Omental fat pad (tissue), 4 donors: Measurements from ENCODE around the gene FCGR3A. TPM values are rescaled to one million over a fixed set of nuclear protein-coding genes. Genes with fewer than 3 reads are reported as not detected.
"Not testable (repeated sequence)": the region's sequence is repeated elsewhere in the genome, so short reads cannot be mapped to it uniquely, and the experiment has no call there.

Experiments used
- ATAC-seq: fragments of 150-250 bp; one replicate; pipeline ENCODE4 v1.9.1; 2016; ENCODE audit warnings: mild to moderate bottlenecking, moderate library complexity; ENCODE audit not compliant: low FRiP score
- DNase-seq: peaks from one replicate; pipeline ENCODE4 v3.0.0-alpha.2; 2019; ENCODE audit warnings: low spot score
- total RNA-seq, 4 donors: library from RNA; depleted of rRNA; stranded (reverse); fragments of >200 nt; gene quantifications; one replicate each; pipeline ENCODE4 v1.1.0, GENCODE V29; 2016
- TF ChIP-seq, protein P1 (sequence below), 3 donors: fragments of 450-650 bp; IDR thresholded peaks; one replicate each; pipeline ENCODE4 v1.5.1; 2016 to 2017; ENCODE audit warnings: antibody characterized with exemption in 3 of 3, mild to moderate bottlenecking in 3 of 3, moderate library complexity in 2 of 3

FCGR3A gene
- total RNA-seq, 4 donors from 2014 or later: 27.6 to 44.3 (median 29.4) TPM

DNA sequence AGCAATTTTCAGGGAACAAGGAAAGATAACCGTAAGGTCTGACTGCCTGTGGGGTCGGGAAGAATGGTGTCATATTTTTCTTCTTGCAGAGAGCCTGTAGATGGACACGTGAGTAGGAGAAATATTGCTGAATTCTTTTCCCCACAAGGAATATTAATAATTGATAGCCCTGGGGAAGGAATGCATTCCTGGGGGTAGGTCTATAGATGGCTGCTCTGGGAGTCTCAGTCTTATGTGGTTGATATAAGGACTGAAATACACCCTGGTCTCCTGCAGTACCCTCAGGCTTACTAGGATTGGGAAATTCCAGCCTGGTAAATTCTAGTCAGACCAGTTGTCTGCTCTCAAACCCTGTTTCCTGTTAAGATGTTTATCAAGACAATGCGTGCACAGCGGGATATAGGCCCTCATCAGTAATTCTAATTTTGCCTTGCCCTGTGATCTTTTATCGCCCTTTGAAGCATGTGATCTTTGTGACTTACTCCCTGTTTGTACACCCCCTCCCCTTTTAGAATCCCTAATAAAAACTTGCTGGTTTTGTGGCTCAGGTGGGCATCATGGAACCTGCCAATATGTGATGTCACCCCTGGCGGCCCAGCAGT, 12.4 kb downstream of the FCGR3A start:
- not testable (repeated sequence) for DNase-seq, ATAC-seq

DNA sequence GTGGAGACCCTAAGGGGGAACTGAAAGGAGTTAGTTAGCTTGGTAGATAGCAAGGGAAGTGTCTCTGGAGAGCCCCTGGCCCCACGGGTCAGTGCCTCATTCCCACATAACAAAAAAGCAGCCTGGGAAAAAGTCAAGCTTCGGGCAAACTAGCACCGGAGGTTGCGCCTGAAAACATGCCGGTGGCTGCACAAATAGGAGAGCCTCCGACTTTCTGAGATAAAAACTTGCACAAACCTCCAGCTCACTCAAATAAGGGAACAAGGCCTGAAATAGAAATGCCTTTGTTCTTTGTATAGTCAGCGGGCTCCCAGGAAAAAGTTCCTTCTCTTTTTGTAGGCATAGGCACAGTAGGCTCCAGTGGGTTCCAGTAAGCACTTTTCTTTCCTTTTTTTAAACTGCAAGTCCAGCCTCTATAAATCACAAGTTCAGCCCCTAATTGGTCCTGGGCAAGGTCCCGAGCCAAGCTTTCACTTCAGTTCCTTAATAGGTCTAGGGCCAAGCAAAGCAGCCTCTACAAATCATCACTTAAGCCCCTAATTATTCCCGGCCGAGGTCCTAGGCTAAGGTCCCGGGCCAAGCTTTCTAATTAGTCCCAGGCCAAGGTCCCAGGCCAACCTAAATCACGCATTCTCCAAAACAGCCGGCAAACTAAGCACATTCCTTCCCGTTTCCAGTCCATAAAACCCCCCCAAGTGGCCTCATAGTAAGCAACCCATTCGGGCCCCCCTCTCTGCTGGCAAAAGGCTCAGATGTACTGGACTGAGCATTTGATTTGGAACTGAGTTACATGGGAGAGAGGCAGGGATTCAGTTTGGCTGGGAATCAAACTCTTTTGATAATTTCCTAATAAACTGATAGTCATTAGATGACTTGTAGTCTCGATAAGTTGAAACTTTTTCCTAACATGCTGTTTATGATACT, 16.7 kb downstream of the FCGR3A start:
- DNase-seq: not testable (repeated sequence)

DNA sequence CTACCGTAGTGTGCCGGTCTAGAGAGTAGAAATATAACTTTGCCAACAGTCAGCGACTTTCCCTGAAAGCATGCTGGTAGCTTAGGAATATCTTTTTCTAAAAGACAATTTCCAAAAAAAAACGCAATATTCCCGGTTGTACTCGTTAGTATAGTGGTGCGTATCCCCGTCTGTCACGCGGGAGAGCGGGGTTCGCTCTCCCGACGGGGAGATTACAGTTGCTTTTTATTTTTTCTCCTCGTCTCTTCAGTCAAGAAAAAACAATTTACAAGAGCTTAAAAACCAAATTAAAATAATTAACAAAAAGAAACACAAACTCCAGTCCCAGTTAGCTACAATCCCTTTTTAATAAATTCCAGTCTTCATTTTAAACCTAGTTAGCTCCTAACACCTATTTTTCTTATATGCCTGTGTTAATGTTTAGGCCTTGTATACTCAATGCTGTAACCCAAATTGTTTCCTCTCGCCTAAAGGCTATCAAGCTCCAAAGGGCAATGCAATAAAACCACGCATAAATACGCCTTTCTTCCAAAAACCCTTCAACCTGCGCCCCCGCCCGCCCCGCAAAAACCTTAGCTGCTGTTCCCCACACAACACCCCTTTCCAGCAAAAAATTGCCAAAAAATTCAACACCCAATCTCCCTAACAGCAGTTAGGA, 17.5 kb downstream of the FCGR3A start:
- TF ChIP-seq, protein P1, sequence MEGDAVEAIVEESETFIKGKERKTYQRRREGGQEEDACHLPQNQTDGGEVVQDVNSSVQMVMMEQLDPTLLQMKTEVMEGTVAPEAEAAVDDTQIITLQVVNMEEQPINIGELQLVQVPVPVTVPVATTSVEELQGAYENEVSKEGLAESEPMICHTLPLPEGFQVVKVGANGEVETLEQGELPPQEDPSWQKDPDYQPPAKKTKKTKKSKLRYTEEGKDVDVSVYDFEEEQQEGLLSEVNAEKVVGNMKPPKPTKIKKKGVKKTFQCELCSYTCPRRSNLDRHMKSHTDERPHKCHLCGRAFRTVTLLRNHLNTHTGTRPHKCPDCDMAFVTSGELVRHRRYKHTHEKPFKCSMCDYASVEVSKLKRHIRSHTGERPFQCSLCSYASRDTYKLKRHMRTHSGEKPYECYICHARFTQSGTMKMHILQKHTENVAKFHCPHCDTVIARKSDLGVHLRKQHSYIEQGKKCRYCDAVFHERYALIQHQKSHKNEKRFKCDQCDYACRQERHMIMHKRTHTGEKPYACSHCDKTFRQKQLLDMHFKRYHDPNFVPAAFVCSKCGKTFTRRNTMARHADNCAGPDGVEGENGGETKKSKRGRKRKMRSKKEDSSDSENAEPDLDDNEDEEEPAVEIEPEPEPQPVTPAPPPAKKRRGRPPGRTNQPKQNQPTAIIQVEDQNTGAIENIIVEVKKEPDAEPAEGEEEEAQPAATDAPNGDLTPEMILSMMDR (IDR thresholded peaks at IDR 0.05): no peak
- no peak for DNase-seq
- no peak for ATAC-seq

More for the DNA sequence above, 16.7 kb downstream of the FCGR3A start:
- ATAC-seq: not testable (repeated sequence)

DNA sequence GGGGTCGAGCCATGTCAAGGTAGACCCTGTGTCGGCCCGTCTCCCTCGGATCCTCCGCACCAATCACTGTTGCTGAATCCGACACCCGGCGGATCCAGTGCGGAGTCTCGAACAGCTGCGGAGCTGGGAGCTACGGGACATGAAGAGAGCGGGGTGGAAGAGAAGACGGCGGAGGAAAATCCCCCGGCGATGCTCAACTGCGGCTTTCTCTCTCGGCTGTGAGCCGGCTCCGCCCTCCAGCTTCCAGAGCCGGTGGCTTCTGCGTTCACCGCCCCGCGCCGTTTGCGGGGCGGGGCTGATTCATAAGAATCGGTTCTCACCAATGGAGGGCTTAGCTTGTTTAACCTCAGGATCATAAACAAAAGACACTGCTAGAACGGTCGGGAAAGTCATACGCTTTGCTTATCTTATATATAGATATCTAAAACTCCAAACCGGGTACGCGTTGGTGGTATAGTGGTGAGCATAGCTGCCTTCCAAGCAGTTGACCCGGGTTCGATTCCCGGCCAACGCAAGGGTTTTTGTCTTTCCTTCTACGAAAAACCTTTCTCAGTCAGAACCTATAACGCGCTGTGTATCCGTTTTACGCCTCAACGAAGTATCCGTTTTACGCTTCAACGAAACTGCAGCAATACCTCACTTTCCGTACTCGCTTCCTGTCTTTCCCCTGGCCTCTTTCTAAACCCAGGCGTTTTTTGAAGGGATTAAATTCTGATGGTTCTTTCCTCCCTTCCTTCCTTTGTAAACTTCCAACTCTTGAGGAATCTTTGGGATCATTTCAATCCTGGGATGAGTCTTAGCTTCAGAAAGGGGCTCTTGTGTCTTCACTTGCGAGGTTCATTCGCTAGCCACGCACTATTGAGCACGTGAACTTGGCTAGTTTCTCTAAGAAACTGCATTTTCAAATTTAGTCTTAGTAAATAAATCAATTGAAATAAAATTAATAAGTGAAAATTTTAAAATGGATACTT, 18.7 kb downstream of the FCGR3A start:
- ATAC-seq (peak; percentile 90), DNase-seq (peak; percentile 61)

DNA sequence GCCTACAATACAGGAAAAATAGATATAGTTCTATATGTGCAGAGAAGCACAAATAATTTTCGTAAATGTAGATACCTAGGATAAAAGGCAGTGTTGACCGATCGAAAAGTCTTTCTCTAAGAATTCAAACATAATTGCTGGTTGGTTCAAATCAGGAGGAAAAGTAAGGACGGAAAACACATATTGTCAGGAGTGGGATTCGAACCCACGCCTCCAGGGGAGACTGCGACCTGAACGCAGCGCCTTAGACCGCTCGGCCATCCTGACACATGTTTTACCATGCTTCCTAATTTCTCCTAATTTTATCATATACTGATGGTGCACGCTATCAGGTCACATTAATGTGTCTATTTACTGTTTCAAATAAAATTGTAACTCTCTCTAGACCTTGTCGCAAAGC, 19.5 kb downstream of the FCGR3A start:
- DNase-seq: not testable (repeated sequence)
- ATAC-seq: peak; percentile 69

DNA sequence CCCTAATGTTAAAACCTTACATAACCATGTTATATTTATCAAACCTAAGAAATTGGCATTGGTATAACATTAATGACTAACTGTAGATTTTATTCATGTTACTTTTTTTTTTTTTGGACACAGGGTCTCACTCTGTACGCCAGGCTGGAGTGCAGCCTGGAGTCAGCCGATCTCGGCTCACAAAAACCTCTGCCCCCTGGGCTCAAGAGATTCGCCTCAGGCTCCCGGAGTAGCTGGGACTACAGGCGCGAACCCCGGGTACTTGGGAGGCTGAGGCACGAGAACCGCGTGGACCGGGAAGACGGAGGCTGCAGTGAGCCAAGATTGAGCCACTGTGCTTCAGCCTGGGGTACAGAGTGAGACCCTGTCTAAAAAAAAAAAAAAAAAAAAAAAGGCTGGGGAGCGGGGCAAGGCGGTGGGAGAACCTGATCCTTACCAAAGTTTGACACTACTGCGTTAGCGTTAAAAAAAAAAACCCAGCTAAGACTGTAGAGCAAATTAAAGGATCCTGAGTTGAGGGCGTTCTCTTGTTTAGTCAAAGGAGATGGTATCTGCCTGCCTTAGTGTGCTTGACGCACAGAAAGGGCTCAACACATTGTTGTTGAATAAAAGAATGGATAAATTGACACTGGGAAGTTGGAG, 20.0 kb downstream of the FCGR3A start:
- DNase-seq, ATAC-seq: not testable (repeated sequence)

DNA sequence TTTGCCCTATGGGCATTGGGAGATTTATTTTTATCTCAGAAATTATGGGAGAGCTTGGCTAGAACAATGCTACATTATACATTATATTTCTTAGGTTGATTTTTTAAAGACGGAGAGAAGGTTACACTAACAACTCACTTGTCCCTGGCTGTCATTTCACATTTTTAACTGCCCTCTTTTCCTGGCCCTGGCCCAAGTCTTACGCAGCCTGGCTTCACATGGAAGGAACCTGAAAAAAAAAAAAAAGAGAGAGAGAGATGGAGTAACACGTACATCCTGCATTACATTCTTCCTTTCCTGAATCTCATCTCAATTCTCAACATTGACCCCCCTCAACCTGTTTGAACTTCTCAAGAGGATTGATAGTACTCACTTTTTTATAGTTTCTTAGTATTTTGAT, 21.1 kb downstream of the FCGR3A start:
- not testable (repeated sequence) for DNase-seq, ATAC-seq

DNA sequence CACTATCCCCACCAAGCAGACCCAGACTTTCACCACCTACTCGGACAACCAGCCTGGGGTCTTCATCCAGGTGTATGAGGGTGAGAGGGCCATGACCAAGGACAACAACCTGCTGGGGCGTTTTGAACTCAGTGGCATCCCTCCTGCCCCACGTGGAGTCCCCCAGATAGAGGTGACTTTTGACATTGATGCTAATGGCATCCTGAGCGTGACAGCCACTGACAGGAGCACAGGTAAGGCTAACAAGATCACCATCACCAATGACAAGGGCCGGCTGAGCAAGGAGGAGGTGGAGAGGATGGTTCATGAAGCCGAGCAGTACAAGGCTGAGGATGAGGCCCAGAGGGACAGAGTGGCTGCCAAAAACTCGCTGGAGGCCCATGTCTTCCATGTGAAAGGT, 23.7 kb downstream of the FCGR3A start:
- DNase-seq, ATAC-seq: not testable (repeated sequence)

DNA sequence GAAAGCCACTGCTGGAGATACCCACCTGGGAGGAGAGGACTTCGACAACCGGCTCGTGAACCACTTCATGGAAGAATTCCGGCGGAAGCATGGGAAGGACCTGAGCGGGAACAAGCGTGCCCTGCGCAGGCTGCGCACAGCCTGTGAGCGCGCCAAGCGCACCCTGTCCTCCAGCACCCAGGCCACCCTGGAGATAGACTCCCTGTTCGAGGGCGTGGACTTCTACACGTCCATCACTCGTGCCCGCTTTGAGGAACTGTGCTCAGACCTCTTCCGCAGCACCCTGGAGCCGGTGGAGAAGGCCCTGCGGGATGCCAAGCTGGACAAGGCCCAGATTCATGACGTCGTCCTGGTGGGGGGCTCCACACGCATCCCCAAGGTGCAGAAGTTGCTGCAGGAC, 24.3 kb downstream of the FCGR3A start:
- DNase-seq, ATAC-seq: not testable (repeated sequence)

DNA sequence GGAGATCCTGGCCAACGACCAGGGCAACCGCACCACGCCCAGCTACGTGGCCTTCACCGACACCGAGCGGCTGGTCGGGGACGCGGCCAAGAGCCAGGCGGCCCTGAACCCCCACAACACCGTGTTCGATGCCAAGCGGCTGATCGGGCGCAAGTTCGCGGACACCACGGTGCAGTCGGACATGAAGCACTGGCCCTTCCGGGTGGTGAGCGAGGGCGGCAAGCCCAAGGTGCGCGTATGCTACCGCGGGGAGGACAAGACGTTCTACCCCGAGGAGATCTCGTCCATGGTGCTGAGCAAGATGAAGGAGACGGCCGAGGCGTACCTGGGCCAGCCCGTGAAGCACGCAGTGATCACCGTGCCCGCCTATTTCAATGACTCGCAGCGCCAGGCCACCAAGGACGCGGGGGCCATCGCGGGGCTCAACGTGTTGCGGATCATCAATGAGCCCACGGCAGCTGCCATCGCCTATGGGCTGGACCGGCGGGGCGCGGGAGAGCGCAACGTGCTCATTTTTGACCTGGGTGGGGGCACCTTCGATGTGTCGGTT, 24.8 kb downstream of the FCGR3A start:
- not testable (repeated sequence) for ATAC-seq, DNase-seq

DNA sequence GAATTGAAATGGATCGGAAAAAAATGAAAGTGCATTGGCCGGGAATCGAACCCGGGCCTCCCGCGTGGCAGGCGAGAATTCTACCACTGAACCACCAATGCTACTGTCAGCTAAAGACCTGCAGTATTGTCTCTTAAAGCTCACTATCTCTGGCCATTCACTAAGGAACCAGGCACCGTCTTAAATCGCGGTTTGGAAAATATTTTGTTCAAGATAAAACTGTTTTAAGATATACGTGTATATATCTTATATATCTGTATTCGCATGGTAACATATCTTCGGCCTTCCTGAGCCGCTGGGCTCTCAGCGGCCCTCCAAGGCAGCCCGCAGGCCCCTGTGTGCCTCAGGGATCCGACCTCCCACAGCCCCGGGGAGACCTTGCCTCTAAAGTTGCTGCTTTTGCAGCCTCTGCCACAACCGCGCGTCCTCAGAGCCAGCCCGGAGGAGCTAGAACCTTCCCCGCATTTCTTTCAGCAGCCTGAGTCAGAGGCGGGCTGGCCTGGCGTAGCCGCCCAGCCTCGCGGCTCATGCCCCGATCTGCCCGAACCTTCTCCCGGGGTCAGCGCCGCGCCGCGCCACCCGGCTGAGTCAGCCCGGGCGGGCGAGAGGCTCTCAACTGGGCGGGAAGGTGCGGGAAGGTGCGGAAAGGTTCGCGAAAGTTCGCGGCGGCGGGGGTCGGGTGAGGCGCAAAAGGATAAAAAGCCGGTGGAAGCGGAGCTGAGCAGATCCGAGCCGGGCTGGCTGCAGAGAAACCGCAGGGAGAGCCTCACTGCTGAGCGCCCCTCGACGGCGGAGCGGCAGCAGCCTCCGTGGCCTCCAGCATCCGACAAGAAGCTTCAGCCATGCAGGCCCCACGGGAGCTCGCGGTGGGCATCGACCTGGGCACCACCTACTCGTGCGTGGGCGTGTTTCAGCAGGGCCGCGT, 25.5 kb downstream of the FCGR3A start, which contains the start of gene HSPA6:
Gene HSPA6, plus strand, starts transcription at position 724 of the 925 bp plus-strand sequence. Its CDS starts 119 bp downstream, at position 843.
- peak; percentile 93 for ATAC-seq
- peak; percentile 59 for DNase-seq

DNA sequence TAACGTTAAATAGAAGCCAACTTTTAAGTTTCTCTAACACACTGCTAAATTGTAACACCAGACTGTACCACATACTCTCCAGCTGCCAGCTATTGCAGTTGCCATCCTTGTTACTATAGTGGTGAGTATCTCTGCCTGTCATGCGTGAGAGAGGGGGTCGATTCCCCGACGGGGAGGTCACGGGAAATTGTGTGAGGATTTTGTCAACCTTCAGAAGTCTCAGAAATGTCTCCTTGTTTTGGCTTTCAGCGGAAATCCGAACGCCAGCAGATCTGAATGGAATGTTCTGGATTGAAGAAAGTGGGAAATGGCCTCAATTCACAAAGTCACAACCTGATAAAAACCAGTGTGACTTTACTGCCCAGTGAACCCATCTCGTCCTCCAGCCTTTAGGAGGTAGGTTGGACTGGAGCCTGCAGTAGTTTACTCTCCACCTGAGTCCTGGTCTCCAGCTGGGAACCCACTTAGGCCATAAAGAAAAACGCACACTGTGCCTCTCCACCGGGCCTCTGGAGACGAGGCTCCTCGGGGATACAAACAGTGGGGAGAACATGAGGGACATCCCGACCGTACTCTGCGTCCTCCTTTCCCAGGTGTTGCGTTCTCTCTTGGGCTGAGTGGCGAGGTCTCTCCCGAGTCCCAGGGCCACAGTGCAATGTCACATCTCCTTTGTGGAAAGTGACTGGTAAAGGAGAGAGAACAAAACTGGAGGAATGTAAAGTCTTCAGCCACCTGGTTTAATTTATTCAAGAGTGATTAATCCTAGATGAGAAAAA, 26.4 kb downstream of the FCGR3A start:
- not testable (repeated sequence) for DNase-seq, ATAC-seq

DNA sequence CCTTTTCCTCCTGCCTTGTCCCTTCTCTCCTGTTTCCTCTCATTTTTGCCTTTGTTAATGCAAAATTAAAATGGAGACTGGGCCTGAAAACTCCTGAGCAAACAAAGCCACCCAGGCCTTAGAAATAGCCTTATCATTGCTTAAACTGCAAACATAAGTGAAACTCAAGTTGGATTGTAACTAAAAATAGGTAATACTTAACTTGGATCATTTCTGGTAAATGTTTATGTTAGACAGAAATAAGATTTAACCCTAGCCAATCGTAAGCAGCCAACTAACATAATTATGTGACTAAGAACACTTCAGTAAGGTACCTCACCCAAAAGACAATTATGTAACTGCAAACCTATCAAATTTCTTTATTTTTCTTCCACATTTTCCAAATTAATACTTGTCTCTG, 35.7 kb downstream of the FCGR3A start:
- ATAC-seq, DNase-seq: not testable (repeated sequence)

DNA sequence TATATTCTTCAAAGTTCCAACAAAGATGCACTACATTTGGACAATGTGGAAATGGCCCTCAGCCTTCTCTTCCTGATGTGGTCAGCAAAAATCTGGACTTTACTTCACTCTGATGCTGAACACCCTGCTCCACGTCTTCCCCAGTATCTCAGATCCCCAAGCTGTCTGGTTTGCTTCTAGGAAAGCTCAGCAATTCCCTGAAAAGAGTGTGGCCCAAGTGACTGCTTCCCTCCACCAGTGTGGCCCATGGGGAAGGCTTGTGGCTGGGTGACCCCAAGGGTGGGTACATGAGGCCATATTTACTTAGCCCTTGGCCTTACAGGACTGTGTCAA, 36.2 kb downstream of the FCGR3A start:
- ATAC-seq: peak; percentile 17
- not testable (repeated sequence) for DNase-seq
